ENCODE results near the gene UROS.

GRCh38 chr10:125857185-125857760, 34.2 kb upstream of the UROS start:
- TF ChIP-seq SETDB1 (IDR thresholded peaks at IDR 0.05; ENCODE audit: insufficient read length, low read length) (no peak), ZNF830 (tag by site-specific recombination; IDR thresholded peaks at IDR 0.05; ENCODE audit: low read depth) (no peak), SP2 (tag by site-specific recombination; IDR thresholded peaks at IDR 0.05) (no peak), ZBTB17 (tag by site-specific recombination; IDR thresholded peaks at IDR 0.05) (no peak), ZBTB20 (tag by site-specific recombination; IDR thresholded peaks at IDR 0.05) (no peak), REST (tag by site-specific recombination; IDR thresholded peaks at IDR 0.05) (no peak), CTCF (tag by site-specific recombination; IDR thresholded peaks at IDR 0.05) (no peak), ZBTB8A (tag by site-specific recombination; IDR thresholded peaks at IDR 0.05) (no peak), ZBTB26 (tag by site-specific recombination; optimal IDR thresholded peaks at IDR 0.05) (no peak), ZNF792 (tag by site-specific recombination; IDR thresholded peaks at IDR 0.05) (no peak), BCL11A (tag by site-specific recombination; IDR thresholded peaks at IDR 0.05; ENCODE audit: low read depth) (no peak), MEIS1 (CRISPR knock-in tag; IDR thresholded peaks at IDR 0.05; ENCODE audit: borderline replicate concordance) (no peak), ZNF280C (tag by site-specific recombination; IDR thresholded peaks at IDR 0.05) (no peak), PRDM2 (tag by site-specific recombination; IDR thresholded peaks at IDR 0.05; ENCODE audit: borderline replicate concordance) (no peak)
